ENCODE measurements around the gene ADAM12. TPM values are rescaled to one million over a fixed set of nuclear protein-coding genes. Genes with fewer than 3 reads are reported as not detected.

The ADAM12 gene
- polyA plus RNA-seq, 1 of the 3 experiments (the other 2 are of a cell fraction), result 25.0 TPM

DNA sequence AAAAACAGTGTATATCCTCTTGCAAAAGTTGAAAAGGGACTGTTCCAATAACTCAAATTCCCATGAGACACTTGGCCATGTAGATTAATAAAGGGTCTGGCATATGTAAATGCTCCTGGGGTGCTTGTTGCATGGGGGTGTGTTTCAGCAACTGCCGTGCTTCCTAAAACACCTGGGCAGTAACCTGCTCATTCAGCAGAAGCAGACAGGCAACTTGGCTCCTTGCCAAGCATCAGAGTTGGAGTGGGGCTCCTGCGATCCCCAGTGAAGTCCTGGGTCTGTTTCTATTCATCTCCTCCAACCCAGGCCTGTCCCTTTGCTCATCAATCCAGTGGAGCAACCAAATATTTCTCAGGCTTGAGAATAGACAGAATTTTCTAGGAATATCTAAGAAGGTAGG, 42.2 kb upstream of the ADAM12 start:
- H3K9ac ChIP-seq, result no peak overlapping the region
- ChIA-PET POLR2A (no interaction called here), CTCF (interaction anchor here (1.4 to 1.7 kb wide), 2 partner anchors 11 to 17 kb away, joined by 3 to 4 read pairs; no protein-coding TSS in a partner anchor)
- H3F3A ChIP-seq (replicated peaks; ENCODE audit: insufficient read depth), result no peaks in the 10 kb centered on the region
- H3K9me3 ChIP-seq, result no peaks in the 10 kb centered on the region
- H3K27ac ChIP-seq (ENCODE audit: low read depth in 2 of 2, low read length in 1 of 2), result no peak overlapping the region
- H2AFZ ChIP-seq (ENCODE audit: low read depth), result no peak overlapping the region
- TF ChIP-seq NFIC (IDR thresholded peaks at IDR 0.05; ENCODE audit: borderline replicate concordance) (peak; percentile 7; the same call in 1 of the 2 replicates), NRF1 (IDR thresholded peaks at IDR 0.05; ENCODE audit: low read depth, low read length) (no peak), POLR2AphosphoS5 (IDR thresholded peaks at IDR 0.05; ENCODE audit: low read depth, low read length) (no peak)
- TF ChIP-seq, protein P1, sequence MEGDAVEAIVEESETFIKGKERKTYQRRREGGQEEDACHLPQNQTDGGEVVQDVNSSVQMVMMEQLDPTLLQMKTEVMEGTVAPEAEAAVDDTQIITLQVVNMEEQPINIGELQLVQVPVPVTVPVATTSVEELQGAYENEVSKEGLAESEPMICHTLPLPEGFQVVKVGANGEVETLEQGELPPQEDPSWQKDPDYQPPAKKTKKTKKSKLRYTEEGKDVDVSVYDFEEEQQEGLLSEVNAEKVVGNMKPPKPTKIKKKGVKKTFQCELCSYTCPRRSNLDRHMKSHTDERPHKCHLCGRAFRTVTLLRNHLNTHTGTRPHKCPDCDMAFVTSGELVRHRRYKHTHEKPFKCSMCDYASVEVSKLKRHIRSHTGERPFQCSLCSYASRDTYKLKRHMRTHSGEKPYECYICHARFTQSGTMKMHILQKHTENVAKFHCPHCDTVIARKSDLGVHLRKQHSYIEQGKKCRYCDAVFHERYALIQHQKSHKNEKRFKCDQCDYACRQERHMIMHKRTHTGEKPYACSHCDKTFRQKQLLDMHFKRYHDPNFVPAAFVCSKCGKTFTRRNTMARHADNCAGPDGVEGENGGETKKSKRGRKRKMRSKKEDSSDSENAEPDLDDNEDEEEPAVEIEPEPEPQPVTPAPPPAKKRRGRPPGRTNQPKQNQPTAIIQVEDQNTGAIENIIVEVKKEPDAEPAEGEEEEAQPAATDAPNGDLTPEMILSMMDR (IDR thresholded peaks at IDR 0.05), result no peak
- no peaks in the 10 kb centered on the region for H4K20me1 ChIP-seq (ENCODE audit: insufficient read depth)
- 90% methylated on average over 1 of the region's 2 CpGs for WGBS (ENCODE audit: low lambda C conversion rate)
- H3K79me2 ChIP-seq (ENCODE audit: insufficient read depth), result no peaks in the 10 kb centered on the region
- H3K36me3 ChIP-seq (replicated peaks in 1 of 2; ENCODE audit: control insufficient read depth in 1 of 2, insufficient read depth in 2 of 2, low read length in 1 of 2), result no peaks in the 10 kb centered on the region
- no peak overlapping the region for H3K4me2 ChIP-seq
- no peaks in the 10 kb centered on the region for H3K9me2 ChIP-seq
- peaks cover 0 to 2% of the 10 kb centered on the region in 2 experiments; a peak in 1 of 4 replicates for H3K4me1 ChIP-seq (ENCODE audit: control insufficient read depth in 1 of 2, insufficient read depth in 2 of 2, low read depth in 1 of 2, low read length in 1 of 2)
- no peaks in the 10 kb centered on the region for H3K27me3 ChIP-seq (ENCODE audit: insufficient read depth)
- H3K4me3 ChIP-seq (ENCODE audit: low read depth in 2 of 2, low read length in 1 of 2), result no peak overlapping the region
- DNase-seq, result no peak

DNA sequence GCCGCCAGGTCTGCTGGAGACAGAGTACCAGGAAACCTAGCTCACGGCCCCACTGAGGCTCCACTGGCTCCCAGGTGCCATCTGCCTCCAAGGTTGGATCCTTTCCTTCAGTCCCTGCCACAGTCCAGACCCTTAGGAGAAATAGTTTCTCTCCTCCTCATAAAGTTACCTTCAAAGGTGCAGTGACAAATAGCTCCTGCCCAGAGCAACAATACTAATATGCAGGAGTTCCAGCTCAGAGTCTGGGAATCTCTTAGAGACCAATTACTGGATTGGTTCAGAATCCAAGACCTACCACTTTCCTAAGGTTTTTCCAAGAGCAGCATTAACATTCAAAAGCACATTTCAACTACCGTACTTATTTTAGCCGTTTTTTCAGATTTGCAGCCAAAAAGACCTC, 41.0 kb upstream of the ADAM12 start:
- no peak overlapping the region for H3K9ac ChIP-seq
- ChIA-PET POLR2A (no interaction called here), CTCF (interaction anchor here (0.7 kb wide), 1 partner anchor 31 kb away, joined by 3 read pairs; no protein-coding TSS in a partner anchor)
- peaks cover 0 to 2% of the 10 kb centered on the region in 2 experiments; a peak in 1 of 4 replicates for H3K4me1 ChIP-seq (ENCODE audit: control insufficient read depth in 1 of 2, insufficient read depth in 2 of 2, low read depth in 1 of 2, low read length in 1 of 2)
- no peaks in the 10 kb centered on the region for H3K36me3 ChIP-seq (replicated peaks in 1 of 2; ENCODE audit: control insufficient read depth in 1 of 2, insufficient read depth in 2 of 2, low read length in 1 of 2)
- DNase-seq, result no peak
- TF ChIP-seq, protein P2, sequence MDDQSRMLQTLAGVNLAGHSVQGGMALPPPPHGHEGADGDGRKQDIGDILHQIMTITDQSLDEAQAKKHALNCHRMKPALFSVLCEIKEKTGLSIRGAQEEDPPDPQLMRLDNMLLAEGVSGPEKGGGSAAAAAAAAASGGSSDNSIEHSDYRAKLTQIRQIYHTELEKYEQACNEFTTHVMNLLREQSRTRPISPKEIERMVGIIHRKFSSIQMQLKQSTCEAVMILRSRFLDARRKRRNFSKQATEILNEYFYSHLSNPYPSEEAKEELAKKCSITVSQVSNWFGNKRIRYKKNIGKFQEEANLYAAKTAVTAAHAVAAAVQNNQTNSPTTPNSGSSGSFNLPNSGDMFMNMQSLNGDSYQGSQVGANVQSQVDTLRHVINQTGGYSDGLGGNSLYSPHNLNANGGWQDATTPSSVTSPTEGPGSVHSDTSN (IDR thresholded peaks at IDR 0.05), result no peak
- TF ChIP-seq TAF1 (IDR thresholded peaks at IDR 0.05; ENCODE audit: borderline replicate concordance, low read depth, low read length), result no peak
- no peak for TF ChIP-seq SIN3A (IDR thresholded peaks at IDR 0.05; ENCODE audit: borderline replicate concordance, low read depth, low read length)
- TF ChIP-seq EZH2phosphoT487 (IDR thresholded peaks at IDR 0.05; ENCODE audit: borderline replicate concordance, low read depth), result no peak
- TF ChIP-seq, protein P1 (IDR thresholded peaks at IDR 0.05), result no peak
- TF ChIP-seq RFX5 (IDR thresholded peaks at IDR 0.05; ENCODE audit: low read length), result no peak
- TF ChIP-seq RXRA (IDR thresholded peaks at IDR 0.05; ENCODE audit: borderline replicate concordance, low read depth), result no peak
- TF ChIP-seq, protein P3, sequence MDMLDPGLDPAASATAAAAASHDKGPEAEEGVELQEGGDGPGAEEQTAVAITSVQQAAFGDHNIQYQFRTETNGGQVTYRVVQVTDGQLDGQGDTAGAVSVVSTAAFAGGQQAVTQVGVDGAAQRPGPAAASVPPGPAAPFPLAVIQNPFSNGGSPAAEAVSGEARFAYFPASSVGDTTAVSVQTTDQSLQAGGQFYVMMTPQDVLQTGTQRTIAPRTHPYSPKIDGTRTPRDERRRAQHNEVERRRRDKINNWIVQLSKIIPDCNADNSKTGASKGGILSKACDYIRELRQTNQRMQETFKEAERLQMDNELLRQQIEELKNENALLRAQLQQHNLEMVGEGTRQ (IDR thresholded peaks at IDR 0.05; ENCODE audit: borderline replicate concordance, low read depth, low read length), result no peak
- no peaks in the 10 kb centered on the region for H3K9me2 ChIP-seq
- no peaks in the 10 kb centered on the region for H3K79me2 ChIP-seq (ENCODE audit: insufficient read depth)
- no peak overlapping the region for H3K4me2 ChIP-seq
- H4K20me1 ChIP-seq (ENCODE audit: insufficient read depth), result no peaks in the 10 kb centered on the region
- H3K9me3 ChIP-seq, result no peaks in the 10 kb centered on the region
- H3K4me3 ChIP-seq (ENCODE audit: low read depth in 2 of 2, low read length in 1 of 2), result no peak overlapping the region
- no peak overlapping the region for H3K27ac ChIP-seq (ENCODE audit: low read depth in 2 of 2, low read length in 1 of 2)
- H2AFZ ChIP-seq (ENCODE audit: low read depth), result no peak overlapping the region
- WGBS (ENCODE audit: low lambda C conversion rate), result 65% methylated on average over 4 of the region's 4 CpGs
- no peaks in the 10 kb centered on the region for H3K27me3 ChIP-seq (ENCODE audit: insufficient read depth)
- H3F3A ChIP-seq (replicated peaks; ENCODE audit: insufficient read depth), result no peaks in the 10 kb centered on the region

Measured in SK-N-SH (cell line).